Transverse colon (tissue), 4 donors: ENCODE data around the gene UBAC1. TPM values are rescaled to one million over a fixed set of nuclear protein-coding genes. Genes with fewer than 3 reads are reported as not detected.
A peak's percentile ranks its signal among the peaks of the same experiment; 100 is the strongest.

Experiments used
- DNase-seq: peaks from one replicate; pipeline ENCODE4 v3.0.0-alpha.2; 2019
- H3K27ac ChIP-seq, 4 donors: fragments of 200-600 bp; sonication (generic); 2 replicates each; pipeline ENCODE4 v1.5.1; 2016 to 2018; ENCODE audit warnings: inconsistent platforms in 4 of 4
- H3K27me3 ChIP-seq: fragments of 200-600 bp; sonication (generic); 2 replicates; pipeline ENCODE4 v1.5.1; 2017; ENCODE audit warnings: inconsistent platforms
- H3K36me3 ChIP-seq, 4 donors: fragments of 200-600 bp; sonication (generic); 2 replicates each; pipeline ENCODE4 v1.5.1; 2017 to 2019; ENCODE audit warnings: inconsistent platforms in 4 of 4
- H3K4me1 ChIP-seq, 4 donors: fragments of 200-600 bp; sonication (generic); 2 replicates each; pipeline ENCODE4 v1.5.1; 2017 to 2020; ENCODE audit warnings: inconsistent platforms in 4 of 4
- H3K4me3 ChIP-seq, 4 donors: fragments of 200-600 bp; sonication (generic); 1 replicate in 1 of 4; 2 replicates in 3 of 4; pipeline versions ENCODE4 v1.5.1 to v1.6.1; 2017 to 2019; ENCODE audit warnings: inconsistent platforms in 4 of 4
- H3K9me3 ChIP-seq, 2 donors: fragments of 200-600 bp; sonication (generic); 2 replicates each; pipeline ENCODE4 v1.5.1; 2017 to 2019; ENCODE audit warnings: inconsistent platforms in 2 of 2
- EP300 ChIP-seq: sonication (generic); formaldehyde crosslinking; IDR thresholded peaks from one replicate; pipeline ENCODE4 v1.6.1; 2017; ENCODE audit warnings: antibody characterized with exemption, low read depth
- POLR2A ChIP-seq: fragments of 450-650 bp; IDR thresholded peaks from one replicate; pipeline ENCODE4 v1.6.1; 2016; ENCODE audit warnings: antibody characterized with exemption, mild to moderate bottlenecking, moderate library complexity
- POLR2AphosphoS5 ChIP-seq, 3 donors: sonication (generic); formaldehyde crosslinking; IDR thresholded peaks; one replicate each; pipeline ENCODE4 v1.6.1; 2016; ENCODE audit warnings: antibody characterized with exemption in 3 of 3
- WGBS, 2 donors: methylation state at CpG; one replicate each; pipeline ENCODE4 v1.1.5; 2018; ENCODE audit warnings: low coverage in 1 of 2; 5-methylcytosine and 5-hydroxymethylcytosine counted together
- in situ Hi-C, 4 donors: fragments of 200-750 bp; cut with MboI; loops; one replicate each; pipeline versions ENCODE4 v1.15.0 to v1.15.1; 2017; ENCODE audit warnings: low sequenced_read_pairs in 3 of 4, low pct_ligation_motif_present in 1 of 4, low pct_unique_long_range_greater_than_20kb in 1 of 4
- intact Hi-C: fragments of 100-400 bp; cut with DNase I; formaldehyde crosslinking; loops from one replicate; pipeline ENCODE4 v1.15.1; 2023; ENCODE audit warnings: low total_unique reads
- total RNA-seq, 4 donors: library from RNA; depleted of rRNA; stranded (reverse); fragments of >200 nt; gene quantifications; one replicate each; pipeline ENCODE4 v1.1.0, GENCODE V29; 2016
- TF ChIP-seq, protein P1 (sequence below), 5 experiments: fragments of 200-600 bp in 3 of 5; fragments of 450-650 bp in 2 of 5; sonication (generic) in 3 of 5; IDR thresholded peaks; 1 replicate in 2 of 5; 2 replicates in 3 of 5; pipeline ENCODE4 v1.5.1; 2016 to 2017; ENCODE audit warnings: antibody characterized with exemption in 5 of 5, inconsistent platforms in 3 of 5, mild to moderate bottlenecking in 2 of 5, moderate library complexity in 1 of 5

UBAC1 gene
- total RNA-seq, 4 donors from 2014 or later, result 42.6 to 91.9 (median 62.9) TPM

DNA sequence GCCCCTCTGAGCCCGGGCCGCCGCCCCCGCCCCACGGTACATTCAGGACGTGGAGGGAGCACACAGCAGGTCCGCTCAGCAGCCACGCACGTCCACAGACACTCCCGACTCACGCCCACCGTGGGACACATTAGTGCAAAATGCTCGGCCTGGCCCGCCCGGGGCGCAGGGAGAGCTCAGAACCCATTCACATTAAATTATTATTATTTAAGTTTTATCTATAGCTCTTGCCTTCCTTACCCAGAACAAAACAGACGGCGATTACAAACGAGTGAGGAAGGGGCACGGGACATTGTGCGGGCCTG is 47.5 kb upstream of the UBAC1 start:
- no peak for DNase-seq
- Histone ChIP-seq H3K4me3 (no peak overlapping the region), H3K27ac (peak overlapping the region; percentile 65 to 74 (median 68)), H3K27me3 (no peaks in the 10 kb centered on the region), H3K36me3 (peaks cover 0 to 3% (median 0%) of the 10 kb centered on the region in 4 donors), H3K4me1 (peaks cover 9 to 33% (median 19%) of the 10 kb centered on the region in 4 donors), H3K9me3 (no peaks in the 10 kb centered on the region)
- 86% methylated on average over 21 of the region's 21 CpGs; no CpG with 5 or more reads in 1 of the 2 donors for WGBS, 2 donors
- in situ Hi-C loops (no loop called here), intact Hi-C loops (no loop called here)
- TF ChIP-seq POLR2AphosphoS5 (IDR thresholded peaks at IDR 0.05) (no peak), EP300 (no peak), POLR2A (no peak)
- TF ChIP-seq, protein P1, sequence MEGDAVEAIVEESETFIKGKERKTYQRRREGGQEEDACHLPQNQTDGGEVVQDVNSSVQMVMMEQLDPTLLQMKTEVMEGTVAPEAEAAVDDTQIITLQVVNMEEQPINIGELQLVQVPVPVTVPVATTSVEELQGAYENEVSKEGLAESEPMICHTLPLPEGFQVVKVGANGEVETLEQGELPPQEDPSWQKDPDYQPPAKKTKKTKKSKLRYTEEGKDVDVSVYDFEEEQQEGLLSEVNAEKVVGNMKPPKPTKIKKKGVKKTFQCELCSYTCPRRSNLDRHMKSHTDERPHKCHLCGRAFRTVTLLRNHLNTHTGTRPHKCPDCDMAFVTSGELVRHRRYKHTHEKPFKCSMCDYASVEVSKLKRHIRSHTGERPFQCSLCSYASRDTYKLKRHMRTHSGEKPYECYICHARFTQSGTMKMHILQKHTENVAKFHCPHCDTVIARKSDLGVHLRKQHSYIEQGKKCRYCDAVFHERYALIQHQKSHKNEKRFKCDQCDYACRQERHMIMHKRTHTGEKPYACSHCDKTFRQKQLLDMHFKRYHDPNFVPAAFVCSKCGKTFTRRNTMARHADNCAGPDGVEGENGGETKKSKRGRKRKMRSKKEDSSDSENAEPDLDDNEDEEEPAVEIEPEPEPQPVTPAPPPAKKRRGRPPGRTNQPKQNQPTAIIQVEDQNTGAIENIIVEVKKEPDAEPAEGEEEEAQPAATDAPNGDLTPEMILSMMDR (IDR thresholded peaks at IDR 0.05), result no peak

DNA sequence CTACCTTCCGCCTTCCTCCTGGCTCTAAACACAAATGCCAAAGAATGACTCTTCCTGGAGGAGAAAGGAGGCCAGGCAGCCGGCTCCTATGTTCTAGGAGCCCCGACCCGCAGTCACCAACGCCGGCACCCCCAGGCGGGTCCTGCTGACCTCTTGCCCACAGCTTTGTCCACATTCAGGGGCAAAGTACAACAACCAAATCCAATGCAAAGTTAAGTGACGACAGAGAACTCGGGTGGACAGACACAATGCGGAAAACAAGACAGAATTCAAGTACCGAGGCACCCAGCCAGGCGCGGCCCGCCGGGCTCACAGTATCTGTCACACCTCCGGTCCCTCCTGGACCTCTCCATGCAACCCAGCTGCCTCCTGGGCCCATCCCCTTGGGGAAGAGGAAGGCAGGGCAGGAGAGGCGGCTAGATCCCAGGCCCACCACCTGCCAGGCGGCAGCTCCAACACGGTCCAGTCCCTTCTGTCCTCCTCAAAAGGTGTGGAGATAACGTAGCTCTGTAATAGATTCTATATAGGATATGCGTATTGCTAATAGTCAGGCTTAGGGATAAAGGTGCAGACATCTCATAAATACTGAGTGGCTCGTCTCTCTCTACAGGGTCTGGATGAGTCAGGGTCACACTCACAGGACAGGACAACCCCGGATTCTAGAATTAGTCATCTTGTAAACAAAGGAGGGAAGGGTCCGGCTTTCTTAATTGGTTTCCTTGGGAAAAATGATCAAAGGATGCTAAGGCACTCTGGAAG is 46.9 kb upstream of the UBAC1 start:
- intact Hi-C loops, result no loop called here
- peaks cover 9 to 37% (median 22%) of the 10 kb centered on the region in 4 donors for H3K4me1 ChIP-seq
- H3K36me3 ChIP-seq, result no peaks in the 10 kb centered on the region
- 79% methylated on average over 24 of the region's 24 CpGs; no CpG with 5 or more reads in 1 of the 2 donors for WGBS, 2 donors
- no peak for DNase-seq
- TF ChIP-seq POLR2A (no peak), POLR2AphosphoS5 (IDR thresholded peaks at IDR 0.05) (no peak), EP300 (no peak)
- TF ChIP-seq, protein P1 (IDR thresholded peaks at IDR 0.05), result no peak
- H3K9me3 ChIP-seq, result no peaks in the 10 kb centered on the region
- H3K4me3 ChIP-seq, result no peak overlapping the region
- in situ Hi-C loops, result no loop called here
- no peaks in the 10 kb centered on the region for H3K27me3 ChIP-seq
- peak overlapping the region; percentile 65 to 74 (median 68) for H3K27ac ChIP-seq

DNA sequence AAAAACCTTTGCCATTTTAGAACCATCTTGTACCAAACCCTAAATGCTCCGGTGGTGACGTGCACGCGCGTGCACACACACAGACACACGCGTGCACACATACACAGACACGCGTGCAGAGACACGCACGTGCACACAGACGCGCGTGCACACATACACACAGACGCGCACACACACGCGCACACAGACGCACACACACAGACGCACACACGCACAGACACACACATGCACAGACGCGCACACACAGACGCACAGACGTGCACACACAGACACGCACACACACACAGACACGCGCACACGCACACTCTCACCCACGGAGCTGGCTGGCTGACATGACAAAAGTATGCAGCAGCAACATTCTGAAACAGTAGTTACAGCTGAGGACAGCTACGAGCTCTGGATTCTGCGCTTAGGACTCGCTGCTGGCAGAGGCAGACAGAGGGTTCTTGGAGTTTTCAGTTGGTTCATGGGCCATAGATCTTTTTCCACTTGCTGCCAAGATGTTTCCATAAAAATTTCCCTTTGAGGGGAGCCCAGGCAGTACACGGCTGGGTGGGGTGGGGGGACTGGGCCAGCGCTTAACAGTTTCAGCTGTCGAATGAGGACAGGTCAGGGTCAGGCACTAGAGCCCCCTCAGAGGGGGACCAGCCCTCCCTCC is 46.2 kb upstream of the UBAC1 start:
- Histone ChIP-seq H3K36me3 (no peaks in the 10 kb centered on the region), H3K9me3 (no peaks in the 10 kb centered on the region), H3K4me3 (no peak overlapping the region), H3K27ac (peak overlapping the region; percentile 65 to 74 (median 68)), H3K4me1 (peaks cover 6 to 31% (median 21%) of the 10 kb centered on the region in 4 donors), H3K27me3 (no peaks in the 10 kb centered on the region)
- DNase-seq, result no peak
- TF ChIP-seq EP300 (no peak), POLR2AphosphoS5 (IDR thresholded peaks at IDR 0.05) (no peak), POLR2A (no peak)
- TF ChIP-seq, protein P1 (IDR thresholded peaks at IDR 0.05), result no peak
- 82 to 93% methylated on average over 3 to 36 of the region's 36 CpGs for WGBS, 2 donors
- in situ Hi-C loops, result no loop called here
- intact Hi-C loops, result no loop called here

DNA sequence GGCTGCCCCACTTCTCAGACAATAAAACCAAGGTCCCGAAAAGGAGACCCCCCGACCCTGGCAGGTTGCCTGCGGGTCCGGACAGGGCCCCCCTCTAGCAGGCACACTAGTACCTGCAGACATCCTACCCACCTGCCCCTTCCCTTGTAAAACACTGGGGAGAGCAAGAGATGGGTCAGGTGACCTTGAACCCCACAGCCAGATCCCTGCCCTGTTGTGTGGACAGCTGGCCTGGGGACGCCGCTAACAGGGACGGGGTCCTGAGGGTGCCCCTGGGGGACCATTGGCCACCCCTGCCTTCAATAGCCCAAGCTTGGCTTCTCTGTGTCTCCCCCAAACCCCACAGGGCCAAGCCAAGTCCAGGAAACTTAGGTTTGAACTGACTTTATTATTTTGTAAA is 45.0 kb upstream of the UBAC1 start:
- Histone ChIP-seq H3K27ac (no peak overlapping the region), H3K27me3 (no peaks in the 10 kb centered on the region), H3K36me3 (no peaks in the 10 kb centered on the region), H3K4me1 (peaks cover 0 to 28% (median 18%) of the 10 kb centered on the region in 4 donors), H3K4me3 (no peak overlapping the region), H3K9me3 (no peaks in the 10 kb centered on the region)
- intact Hi-C loops (no loop called here), in situ Hi-C loops (no loop called here)
- WGBS, 2 donors, result 95% methylated on average over 7 of the region's 7 CpGs; no CpG with 5 or more reads in 1 of the 2 donors
- no peak for TF ChIP-seq EP300
- TF ChIP-seq POLR2A, result no peak
- TF ChIP-seq, protein P1 (IDR thresholded peaks at IDR 0.05), result no peak
- no peak for TF ChIP-seq POLR2AphosphoS5 (IDR thresholded peaks at IDR 0.05)
- DNase-seq, result no peak
